SIG-M5 (cell line): ENCODE measurements around the gene SOAT2.

Experiments
- DNase-seq: peaks from one replicate; lab custom pipeline; 2025; lab: John Stamatoyannopoulos, UW

SOAT2 gene, protein sequence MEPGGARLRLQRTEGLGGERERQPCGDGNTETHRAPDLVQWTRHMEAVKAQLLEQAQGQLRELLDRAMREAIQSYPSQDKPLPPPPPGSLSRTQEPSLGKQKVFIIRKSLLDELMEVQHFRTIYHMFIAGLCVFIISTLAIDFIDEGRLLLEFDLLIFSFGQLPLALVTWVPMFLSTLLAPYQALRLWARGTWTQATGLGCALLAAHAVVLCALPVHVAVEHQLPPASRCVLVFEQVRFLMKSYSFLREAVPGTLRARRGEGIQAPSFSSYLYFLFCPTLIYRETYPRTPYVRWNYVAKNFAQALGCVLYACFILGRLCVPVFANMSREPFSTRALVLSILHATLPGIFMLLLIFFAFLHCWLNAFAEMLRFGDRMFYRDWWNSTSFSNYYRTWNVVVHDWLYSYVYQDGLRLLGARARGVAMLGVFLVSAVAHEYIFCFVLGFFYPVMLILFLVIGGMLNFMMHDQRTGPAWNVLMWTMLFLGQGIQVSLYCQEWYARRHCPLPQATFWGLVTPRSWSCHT

DNA sequence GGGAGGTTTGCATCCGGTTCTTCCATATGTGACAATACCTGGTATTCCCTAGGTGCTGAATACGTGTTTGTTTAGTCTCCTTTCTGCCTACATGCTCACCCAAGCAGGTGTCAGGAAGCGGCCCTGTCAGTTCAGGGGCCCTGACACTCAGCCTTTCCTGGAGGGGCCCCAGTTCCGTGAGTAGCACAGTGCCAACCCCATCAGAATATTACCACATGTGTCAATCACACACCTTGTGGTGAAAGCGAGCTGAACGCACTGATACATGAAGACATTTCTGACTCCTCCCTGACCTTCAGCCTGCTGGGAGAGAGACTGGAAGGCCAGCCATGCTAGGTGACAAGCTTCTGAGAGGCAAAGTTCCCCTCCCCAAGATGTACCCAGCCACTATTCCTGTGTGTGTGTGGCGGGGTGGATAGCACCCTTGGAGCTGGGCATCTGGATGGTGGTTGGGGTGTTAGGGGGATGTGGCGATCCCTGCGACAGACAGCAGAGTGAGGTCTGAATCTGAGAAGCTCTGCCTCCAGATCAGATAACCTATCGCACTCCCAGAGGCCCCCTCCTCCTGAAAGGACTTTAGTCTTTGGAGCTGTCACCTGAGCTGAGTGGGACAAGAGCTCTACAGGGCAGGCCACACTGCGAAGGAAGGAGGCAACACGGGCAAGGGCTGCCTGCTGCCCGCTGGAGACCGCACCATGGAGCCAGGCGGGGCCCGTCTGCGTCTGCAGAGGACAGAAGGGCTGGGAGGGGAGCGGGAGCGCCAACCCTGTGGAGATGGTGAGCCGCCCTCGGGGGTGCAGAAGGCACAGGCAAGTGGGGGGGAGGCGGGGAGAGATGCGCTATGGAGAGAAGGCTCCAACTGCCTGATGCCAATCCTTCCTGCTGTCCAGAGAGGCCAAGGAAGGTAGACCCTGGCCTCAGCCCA is at the start of gene SOAT2:
Gene SOAT2 (plus strand): TSS at position 604 of the 925 bp plus-strand sequence. CDS start 92 bp downstream, at position 696.
- no peak for DNase-seq

DNA sequence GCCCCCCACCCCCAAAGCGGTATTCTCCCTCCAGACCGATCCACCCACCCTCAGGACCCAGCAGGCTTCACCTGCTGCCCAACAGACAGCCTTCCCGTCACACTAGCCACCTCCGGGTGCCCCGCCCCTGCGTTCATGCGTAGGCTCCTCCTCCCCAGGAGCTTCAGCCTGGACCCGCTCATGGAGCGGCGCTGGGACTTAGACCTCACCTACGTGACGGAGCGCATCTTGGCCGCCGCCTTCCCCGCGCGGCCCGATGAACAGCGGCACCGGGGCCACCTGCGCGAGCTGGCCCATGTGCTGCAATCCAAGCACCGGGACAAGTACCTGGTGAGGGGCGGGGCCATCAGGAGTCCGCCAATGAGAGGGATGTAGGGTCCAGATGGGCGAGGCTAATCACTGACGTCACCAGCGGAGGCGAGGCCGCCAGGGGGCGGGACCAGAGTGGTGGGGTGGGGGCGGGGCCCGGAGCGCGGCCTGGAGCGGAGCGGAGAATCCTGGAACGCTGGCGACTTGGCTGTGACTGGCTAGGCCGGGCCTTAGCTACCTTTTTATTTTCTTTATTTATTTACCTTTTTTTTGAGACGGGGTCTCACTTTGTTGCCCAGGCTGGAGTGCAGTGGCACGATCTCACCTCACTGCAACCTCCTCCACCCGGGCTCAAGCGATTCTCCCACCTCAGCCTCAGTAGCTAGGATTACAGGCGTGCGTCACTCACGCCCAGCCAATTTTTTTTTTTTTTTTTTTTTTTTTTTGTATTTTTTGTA is 49.0 kb upstream of the SOAT2 start:
- DNase-seq, result no peak

DNA sequence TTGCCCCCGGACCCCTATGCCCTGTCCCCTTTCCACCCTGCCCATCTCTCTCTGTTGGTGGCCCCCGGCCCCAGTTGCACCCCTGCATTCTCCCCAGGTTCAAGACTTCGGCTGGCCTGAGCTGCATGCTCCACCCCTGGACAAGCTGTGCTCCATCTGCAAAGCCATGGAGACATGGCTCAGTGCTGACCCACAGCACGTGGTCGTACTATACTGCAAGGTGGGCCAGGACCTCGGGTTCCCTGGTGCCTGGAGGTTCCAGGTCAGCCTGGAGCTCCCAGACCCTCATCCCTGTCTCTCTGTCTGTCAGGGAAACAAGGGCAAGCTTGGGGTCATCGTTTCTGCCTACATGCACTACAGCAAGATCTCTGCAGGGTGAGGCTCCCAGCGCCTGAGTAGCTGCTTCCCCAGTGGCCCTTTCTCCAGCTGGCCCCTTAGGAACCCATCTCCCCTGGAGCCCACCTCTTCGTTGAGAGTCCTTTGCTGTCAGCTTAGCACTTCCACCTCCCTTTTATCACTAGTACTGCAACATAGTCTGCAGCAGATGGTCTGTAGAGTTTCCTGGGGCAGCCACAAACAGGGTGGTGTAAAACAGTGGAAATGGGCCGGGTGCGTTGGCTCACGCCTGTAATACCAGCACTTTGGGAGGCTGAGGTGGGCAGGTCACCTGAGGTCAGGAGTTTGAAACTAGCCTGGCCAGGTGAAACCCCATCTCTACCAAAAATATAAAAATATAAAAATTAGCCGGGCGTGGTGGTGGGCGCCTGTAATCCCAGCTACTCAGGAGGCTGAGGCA is 47.6 kb upstream of the SOAT2 start:
- no peak for DNase-seq

DNA sequence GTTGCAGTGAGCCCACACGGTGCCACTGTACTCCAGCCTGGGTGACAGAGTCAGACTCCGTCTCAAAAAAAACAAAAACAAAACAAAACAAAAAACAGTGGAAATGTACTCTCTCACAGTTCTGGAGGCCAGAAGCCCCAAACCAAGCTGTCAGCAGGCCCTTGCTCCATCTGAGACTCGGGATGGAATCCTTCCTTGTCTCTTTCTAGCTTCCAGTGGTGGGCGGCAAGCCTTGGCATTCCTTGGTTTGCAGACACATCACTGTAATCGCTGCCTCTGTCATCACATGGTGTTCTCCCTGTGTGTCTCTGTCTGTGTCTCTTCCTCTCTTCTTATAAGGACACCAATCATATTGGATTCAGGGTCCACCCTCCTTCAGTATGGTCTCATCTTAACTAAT is 47.0 kb upstream of the SOAT2 start:
- DNase-seq, result no peak

DNA sequence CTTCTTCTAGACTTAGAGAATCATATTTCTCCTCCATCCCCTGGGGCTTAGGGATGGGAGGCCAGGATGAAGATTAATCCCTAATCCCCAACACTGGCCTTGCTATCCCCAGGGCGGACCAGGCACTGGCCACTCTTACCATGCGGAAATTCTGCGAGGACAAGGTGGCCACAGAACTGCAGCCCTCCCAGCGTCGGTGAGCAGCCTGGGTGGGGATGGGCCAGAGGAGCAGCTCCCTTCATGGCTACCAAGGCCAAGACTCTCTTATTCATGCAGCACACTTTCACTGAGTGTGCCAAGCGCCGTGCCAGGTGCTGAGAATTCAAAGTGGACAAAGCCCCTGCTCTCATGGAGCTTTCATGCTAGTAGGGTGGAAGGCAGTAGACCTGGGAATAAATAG is 46.4 kb upstream of the SOAT2 start:
- DNase-seq, result no peak

DNA sequence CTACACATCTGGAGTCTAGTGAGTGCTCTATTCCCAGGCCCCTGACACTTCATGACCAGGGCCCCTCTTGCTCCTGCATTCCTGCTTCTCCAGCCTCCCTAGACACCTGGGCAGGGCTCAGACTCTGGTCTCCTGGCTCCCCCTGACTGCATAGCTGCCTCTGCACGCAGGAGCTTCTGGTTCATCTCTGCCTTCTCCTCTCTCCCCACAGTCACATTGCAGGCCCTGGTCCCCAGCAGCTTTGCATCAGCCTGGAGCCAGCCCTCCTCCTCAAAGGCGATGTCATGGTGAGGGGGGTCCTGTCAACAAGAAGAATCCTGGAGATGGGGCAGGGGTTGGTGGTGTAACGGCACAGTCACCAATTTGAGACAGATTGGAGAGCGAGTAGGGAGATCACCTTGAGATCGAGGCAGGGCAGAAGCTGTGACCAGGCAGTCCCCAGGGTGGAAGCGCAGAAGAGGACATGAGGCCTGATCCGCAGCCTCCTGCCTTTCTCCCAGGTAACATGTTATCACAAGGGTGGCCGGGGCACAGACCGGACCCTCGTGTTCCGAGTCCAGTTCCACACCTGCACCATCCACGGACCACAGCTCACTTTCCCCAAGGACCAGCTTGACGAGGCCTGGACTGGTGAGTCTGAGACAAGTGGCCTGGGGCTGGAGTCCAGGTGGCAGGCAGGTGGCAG is 45.3 kb upstream of the SOAT2 start:
- DNase-seq, result no peak

DNA sequence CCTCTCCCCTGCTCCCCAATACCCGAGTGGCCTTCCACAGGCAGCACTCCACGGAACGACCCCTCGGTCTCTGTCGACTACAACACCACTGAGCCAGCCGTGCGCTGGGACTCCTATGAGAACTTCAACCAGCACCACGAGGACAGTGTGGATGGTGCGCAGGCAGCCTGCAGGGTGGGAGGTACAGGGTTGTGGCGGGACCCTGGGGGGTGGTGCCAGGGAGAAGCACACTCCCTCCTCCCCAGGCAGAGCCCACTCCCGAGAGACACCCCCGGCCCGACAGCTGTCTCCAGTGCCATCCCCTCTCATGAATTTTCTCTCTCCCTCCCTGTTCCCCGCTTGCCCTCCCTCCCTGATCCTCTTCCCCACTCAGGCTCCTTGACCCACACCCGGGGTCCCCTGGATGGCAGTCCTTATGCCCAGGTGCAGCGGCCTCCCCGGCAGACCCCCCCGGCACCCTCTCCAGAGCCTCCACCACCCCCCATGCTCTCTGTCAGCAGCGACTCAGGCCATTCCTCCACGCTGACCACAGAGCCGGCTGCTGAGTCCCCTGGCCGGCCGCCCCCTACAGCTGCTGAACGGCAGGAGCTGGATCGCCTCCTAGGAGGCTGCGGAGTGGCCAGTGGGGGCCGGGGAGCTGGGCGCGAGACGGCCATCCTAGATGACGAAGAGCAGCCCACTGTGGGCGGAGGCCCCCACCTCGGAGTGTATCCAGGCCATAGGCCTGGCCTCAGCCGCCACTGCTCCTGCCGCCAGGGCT is 44.4 kb upstream of the SOAT2 start:
- no peak for DNase-seq

DNA sequence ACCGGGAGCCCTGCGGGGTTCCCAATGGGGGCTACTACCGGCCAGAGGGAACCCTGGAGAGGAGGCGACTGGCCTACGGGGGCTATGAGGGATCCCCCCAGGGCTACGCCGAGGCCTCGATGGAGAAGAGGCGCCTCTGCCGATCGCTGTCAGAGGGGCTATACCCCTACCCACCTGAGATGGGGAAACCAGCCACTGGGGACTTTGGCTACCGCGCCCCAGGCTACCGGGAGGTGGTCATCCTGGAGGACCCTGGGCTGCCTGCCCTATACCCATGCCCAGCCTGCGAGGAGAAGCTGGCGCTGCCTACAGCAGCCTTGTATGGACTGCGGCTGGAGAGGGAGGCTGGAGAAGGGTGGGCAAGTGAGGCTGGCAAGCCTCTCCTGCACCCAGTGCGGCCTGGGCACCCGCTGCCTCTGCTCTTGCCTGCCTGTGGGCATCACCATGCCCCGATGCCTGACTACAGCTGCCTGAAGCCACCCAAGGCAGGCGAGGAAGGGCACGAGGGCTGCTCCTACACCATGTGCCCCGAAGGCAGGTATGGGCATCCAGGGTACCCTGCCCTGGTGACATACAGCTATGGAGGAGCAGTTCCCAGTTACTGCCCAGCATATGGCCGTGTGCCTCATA is 43.7 kb upstream of the SOAT2 start:
- no peak for DNase-seq

DNA sequence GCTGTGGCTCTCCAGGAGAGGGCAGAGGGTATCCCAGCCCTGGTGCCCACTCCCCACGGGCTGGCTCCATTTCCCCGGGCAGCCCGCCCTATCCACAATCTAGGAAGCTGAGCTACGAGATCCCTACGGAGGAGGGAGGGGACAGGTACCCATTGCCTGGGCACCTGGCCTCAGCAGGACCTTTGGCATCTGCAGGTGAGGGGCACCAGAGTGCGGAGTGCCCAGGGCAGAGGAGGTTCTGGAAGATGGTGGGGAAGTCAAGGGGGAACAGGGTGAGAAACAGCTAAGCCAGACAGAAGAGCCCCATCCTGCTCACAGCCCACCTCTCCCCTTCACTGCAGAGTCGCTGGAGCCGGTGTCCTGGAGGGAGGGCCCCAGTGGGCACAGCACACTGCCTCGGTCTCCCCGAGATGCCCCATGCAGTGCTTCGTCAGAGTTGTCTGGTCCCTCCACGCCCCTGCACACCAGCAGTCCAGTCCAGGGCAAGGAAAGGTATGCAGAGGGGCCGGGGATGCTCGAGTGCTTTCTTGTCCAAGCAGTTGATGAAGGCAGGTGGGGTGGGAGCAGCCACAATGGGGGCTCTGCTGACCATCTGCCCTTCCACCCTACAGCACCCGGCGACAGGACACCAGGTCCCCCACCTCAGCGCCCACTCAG is 43.1 kb upstream of the SOAT2 start:
- no peak for DNase-seq

DNA sequence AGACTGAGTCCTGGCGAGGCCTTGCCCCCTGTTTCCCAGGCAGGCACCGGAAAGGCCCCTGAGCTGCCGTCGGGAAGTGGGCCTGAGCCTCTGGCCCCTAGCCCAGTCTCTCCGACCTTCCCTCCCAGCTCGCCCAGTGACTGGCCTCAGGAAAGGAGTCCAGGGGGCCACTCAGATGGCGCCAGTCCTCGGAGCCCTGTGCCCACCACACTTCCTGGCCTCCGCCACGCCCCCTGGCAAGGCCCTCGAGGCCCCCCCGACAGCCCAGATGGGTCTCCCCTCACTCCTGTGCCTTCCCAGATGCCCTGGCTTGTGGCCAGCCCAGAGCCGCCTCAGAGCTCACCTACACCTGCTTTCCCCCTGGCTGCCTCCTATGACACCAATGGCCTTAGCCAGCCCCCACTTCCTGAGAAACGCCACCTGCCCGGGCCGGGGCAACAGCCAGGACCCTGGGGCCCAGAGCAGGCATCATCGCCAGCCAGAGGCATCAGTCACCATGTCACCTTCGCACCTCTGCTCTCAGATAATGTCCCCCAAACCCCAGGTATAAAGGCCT is 42.5 kb upstream of the SOAT2 start:
- DNase-seq, result no peak

DNA sequence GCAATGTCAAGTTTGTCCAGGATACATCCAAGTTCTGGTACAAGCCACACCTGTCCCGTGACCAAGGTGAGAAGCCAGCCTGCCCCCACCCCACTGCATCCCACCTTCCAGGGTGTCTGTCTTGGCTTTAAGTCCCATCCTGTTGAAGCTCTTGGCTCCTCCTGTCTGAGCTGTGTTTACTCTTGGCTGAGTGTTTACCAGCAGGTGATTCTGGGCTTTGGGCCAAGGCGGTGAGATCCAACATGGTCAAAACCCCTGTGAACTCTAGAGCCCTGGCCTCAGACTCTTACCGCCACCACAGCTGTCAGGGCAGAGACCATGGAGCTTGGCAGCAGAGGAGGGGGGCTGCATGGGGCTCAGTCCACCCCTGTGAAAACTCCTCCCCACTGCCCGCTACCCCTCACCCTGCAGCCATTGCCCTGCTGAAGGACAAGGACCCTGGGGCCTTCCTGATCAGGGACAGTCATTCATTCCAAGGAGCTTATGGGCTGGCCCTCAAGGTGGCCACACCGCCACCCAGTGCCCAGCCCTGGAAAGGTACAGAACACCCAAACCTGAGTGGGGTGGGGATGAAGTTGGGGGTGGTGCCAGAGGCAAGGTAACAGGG is 41.8 kb upstream of the SOAT2 start:
- no peak for DNase-seq

DNA sequence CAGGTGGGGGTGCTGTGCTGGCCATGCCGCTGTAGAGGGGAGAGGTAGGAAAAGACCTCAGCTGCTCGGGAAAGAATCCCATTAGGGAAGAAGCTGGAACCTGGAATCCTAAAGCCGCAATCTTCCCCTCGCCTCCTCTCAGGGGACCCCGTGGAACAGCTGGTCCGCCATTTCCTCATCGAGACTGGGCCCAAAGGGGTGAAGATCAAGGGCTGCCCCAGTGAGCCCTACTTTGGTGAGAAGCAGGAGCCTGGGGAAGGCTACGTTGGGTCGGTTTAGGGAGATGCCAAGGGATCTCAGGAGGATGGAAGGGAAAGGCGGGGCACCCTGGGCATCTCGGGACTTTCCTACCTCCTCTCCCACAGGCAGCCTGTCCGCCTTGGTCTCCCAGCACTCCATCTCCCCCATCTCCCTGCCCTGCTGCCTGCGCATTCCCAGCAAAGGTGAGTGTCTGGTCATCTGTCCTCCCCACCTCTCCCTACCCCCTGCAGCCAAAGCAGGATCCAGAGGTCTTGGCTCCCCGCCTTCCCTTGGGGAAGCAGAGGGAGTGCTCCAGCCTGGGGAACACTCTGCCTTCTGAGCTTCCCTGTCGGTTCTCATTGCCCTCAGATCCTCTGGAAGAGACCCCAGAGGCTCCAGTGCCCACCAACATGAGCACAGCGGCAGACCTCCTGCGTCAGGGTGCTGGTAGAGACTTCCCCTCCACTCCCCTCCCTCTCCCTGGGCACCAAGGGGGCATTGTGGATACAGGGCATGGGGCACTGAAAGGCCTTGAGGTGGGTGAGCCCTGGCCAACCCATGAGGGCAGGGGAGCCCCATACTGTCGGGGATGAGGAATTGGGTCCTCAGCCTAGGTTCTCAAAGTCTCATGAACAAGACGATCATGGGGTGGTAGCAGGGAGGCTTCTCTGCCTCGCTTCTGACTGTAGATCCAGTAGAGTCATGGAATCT is 41.0 kb upstream of the SOAT2 start:
- no peak for DNase-seq

DNA sequence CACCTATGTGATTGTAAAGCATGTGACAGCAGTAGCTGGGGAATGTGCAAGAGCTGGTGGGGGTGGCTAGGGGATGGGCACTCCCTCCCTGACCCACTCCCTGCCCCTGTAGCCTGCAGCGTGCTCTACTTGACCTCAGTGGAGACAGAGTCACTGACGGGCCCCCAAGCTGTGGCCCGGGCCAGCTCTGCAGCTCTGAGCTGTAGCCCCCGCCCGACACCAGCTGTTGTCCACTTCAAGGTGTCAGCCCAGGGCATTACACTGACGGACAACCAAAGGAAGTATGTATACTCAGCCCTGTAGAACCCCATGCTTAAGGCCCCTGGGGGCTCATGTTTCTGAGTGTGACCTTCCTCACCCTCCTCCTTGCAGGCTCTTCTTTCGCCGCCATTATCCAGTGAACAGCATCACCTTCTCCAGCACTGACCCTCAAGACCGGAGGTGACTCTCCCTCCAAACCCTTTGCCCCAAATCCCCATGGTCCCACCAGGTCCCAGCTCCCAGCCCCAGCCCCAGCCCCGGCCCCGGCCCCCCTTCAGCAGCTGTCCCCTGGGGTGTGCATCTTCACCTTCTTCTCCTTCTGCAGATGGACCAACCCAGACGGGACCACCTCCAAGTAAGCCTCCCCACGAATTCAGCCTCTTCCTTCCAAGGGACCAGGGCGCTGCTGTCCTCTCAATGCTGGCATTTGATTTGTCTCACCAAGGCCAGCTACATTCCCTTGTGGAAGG is 40.1 kb upstream of the SOAT2 start:
- DNase-seq, result no peak

DNA sequence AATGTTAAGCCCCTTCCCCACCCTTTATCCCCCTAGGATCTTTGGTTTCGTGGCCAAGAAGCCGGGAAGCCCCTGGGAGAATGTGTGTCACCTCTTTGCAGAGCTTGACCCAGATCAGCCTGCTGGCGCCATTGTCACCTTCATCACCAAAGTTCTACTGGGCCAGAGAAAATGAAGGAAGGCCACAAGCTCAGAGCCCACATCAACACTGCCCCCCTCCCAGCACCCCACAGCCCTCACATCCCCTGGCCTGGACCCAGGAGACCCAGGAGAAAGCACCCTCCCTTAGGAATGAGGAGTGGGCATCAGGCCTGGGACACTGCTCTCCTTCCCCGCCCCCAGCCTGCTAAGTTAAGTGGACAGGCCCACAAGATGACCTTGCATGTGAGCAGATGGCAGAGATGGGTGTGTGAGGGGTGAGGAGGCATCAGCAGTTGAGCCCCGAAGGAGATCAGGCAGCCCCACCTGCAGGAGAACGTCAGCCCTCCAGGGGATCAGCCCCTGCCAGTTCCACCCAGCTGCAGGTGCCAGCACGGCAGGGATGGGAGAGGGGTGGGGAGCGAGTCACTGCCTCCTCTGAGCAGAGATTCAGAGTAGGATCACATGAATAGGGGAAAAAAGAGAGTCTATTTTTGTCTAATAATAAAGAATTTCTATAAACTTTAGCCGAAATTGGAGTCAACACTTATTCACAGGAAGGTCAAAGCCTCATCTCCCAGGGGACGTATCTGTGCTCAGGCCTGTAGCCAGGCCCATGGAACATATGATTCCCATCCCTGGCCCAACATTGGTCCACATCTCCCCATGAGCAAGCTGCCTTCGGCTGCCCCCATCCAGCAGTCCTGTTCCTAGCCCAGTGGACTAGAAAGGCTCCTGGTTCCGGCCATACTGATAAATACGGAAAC is 39.3 kb upstream of the SOAT2 start:
- DNase-seq, result no peak
